SK-N-SH (cell line): ENCODE data around the gene HLTF. TPM values are rescaled to one million over a fixed set of nuclear protein-coding genes. Genes with fewer than 3 reads are reported as not detected.

Source experiments
- CTCF ChIA-PET: fragments of 300-600, 350-600 bp; formaldehyde crosslinking; extraction: SDS; loops from one replicate; lab custom pipeline; 2021; lab: Yijun Ruan, JAX
- POLR2A ChIA-PET: fragments of 350-600 bp; sonication (Branson Sonifier 250); formaldehyde crosslinking; extraction: SDS; loops from one replicate; lab custom pipeline; 2020; ENCODE audit warnings: antibody characterized with exemption, inconsistent platforms; lab: Yijun Ruan, JAX
- DNase-seq: peaks from one replicate; pipeline ENCODE4 v3.0.0; 2012
- H2AFZ ChIP-seq: fragments of 200-600 bp; sonication (generic); 2 replicates; pipeline ENCODE4 v1.8.1; 2016; ENCODE audit warnings: antibody characterized with exemption, mild to moderate bottlenecking, low read depth
- H3F3A ChIP-seq: fragments of 200-600 bp; sonication (generic); replicated peaks from 2 replicates; pipeline ENCODE3; 2016; ENCODE audit warnings: antibody characterized with exemption, mild to moderate bottlenecking; ENCODE audit not compliant: insufficient read depth
- H3K27ac ChIP-seq, 2 experiments: fragments of 200-500 bp in 1 of 2; fragments of 200-600 bp in 1 of 2; sonication (Bioruptor generic) in 1 of 2; sonication (generic), shearing (Covaris generic) in 1 of 2; 2 replicates each; pipeline versions ENCODE4 v1.5.1 to v1.6.1; 2014 to 2016; ENCODE audit warnings: low read depth in 2 of 2, inconsistent platforms in 1 of 2, low read length in 1 of 2, mild to moderate bottlenecking in 1 of 2, mixed read lengths in 1 of 2
- H3K27me3 ChIP-seq: fragments of 200-600 bp; sonication (generic), shearing (Covaris generic); 2 replicates; pipeline ENCODE4 v1.6.1; 2016; ENCODE audit warnings: mixed run types; ENCODE audit not compliant: insufficient read depth
- H3K36me3 ChIP-seq, 2 experiments: fragments of 200-500 bp in 1 of 2; fragments of 200-600 bp in 1 of 2; sonication (Bioruptor generic) in 1 of 2; sonication (generic) in 1 of 2; replicated peaks in 1 of 2; 2 replicates each; pipeline versions ENCODE3 to v1.5.1; 2014 to 2016; ENCODE audit warnings: low read length in 1 of 2, mild to moderate bottlenecking in 1 of 2; ENCODE audit not compliant: insufficient read depth in 2 of 2, control insufficient read depth in 1 of 2
- H3K4me1 ChIP-seq, 2 experiments: fragments of 200-500 bp in 1 of 2; fragments of 200-600 bp in 1 of 2; sonication (Bioruptor generic) in 1 of 2; sonication (generic), shearing (Covaris generic) in 1 of 2; 2 replicates each; pipeline versions ENCODE4 v1.5.1 to v1.6.1; 2014 to 2016; ENCODE audit warnings: low read depth in 1 of 2, low read length in 1 of 2, mixed run types in 1 of 2; ENCODE audit not compliant: insufficient read depth in 2 of 2, control insufficient read depth in 1 of 2
- H3K4me2 ChIP-seq: fragments of 200-600 bp; sonication (generic), shearing (Covaris generic); 2 replicates; pipeline ENCODE4 v1.6.1; 2017; ENCODE audit warnings: mixed run types
- H3K4me3 ChIP-seq, 2 experiments: fragments of 200-500 bp in 1 of 2; fragments of 200-600 bp in 1 of 2; sonication (Bioruptor generic) in 1 of 2; sonication (generic), shearing (Covaris generic) in 1 of 2; 2 replicates each; pipeline versions ENCODE4 v1.5.1 to v1.8.1; 2014 to 2016; ENCODE audit warnings: low read depth in 2 of 2, inconsistent platforms in 1 of 2, low read length in 1 of 2, mild to moderate bottlenecking in 1 of 2, mixed read lengths in 1 of 2, moderate library complexity in 1 of 2
- H3K79me2 ChIP-seq: fragments of 200-600 bp; sonication (generic); 2 replicates; pipeline ENCODE4 v1.8.1; 2017; ENCODE audit warnings: mild to moderate bottlenecking; ENCODE audit not compliant: insufficient read depth
- H3K9ac ChIP-seq: fragments of 200-600 bp; sonication (generic); 2 replicates; pipeline ENCODE4 v1.6.1; 2017; ENCODE audit warnings: mixed run types
- H3K9me2 ChIP-seq: fragments of 200-600 bp; sonication (generic); 2 replicates; pipeline ENCODE4 v1.6.1; 2017; ENCODE audit warnings: mixed run types
- H3K9me3 ChIP-seq: fragments of 200-600 bp; sonication (generic); 2 replicates; pipeline ENCODE4 v1.6.1; 2017; ENCODE audit warnings: mixed run types, mild to moderate bottlenecking, moderate library complexity
- H4K20me1 ChIP-seq: fragments of 200-600 bp; sonication (generic); 2 replicates; pipeline ENCODE4 v1.6.1; 2017; ENCODE audit warnings: mild to moderate bottlenecking, mixed run types; ENCODE audit not compliant: insufficient read depth
- CHD2 ChIP-seq: fragments of 150-350 bp; IDR thresholded peaks from 2 replicates; pipeline ENCODE4 v1.6.1; 2018; ENCODE audit warnings: low read length; ENCODE audit not compliant: partially characterized antibody
- FOXM1 ChIP-seq: IDR thresholded peaks from 2 replicates; pipeline ENCODE4 v1.4.0; 2012; ENCODE audit warnings: low read depth, mild to moderate bottlenecking
- GABPA ChIP-seq: IDR thresholded peaks from 2 replicates; pipeline ENCODE4 v1.4.0; 2012; ENCODE audit warnings: low read depth, mild to moderate bottlenecking
- GATA2 ChIP-seq: sonication (generic); formaldehyde crosslinking; IDR thresholded peaks from 2 replicates; pipeline ENCODE4 v1.5.0; 2020; ENCODE audit warnings: mild to moderate bottlenecking, missing genetic modification reagents
- IRF3 ChIP-seq: fragments of 150-350 bp; IDR thresholded peaks from 2 replicates; pipeline ENCODE4 v1.6.1; 2016; ENCODE audit warnings: mild to moderate bottlenecking, low read depth, low read length
- MEF2A ChIP-seq: IDR thresholded peaks from 2 replicates; pipeline ENCODE4 v1.4.0; 2012; ENCODE audit warnings: low read depth, borderline replicate concordance
- MXI1 ChIP-seq: IDR thresholded peaks from 2 replicates; pipeline ENCODE4 v1.6.1; 2012; ENCODE audit warnings: mild to moderate bottlenecking, low read depth, low read length, improper control_type of control experiment
- NFIC ChIP-seq: IDR thresholded peaks from 2 replicates; pipeline ENCODE4 v1.4.0; 2012; ENCODE audit warnings: borderline replicate concordance
- NRF1 ChIP-seq: IDR thresholded peaks from 2 replicates; pipeline ENCODE4 v1.6.1; 2012; ENCODE audit warnings: low read depth, mild to moderate bottlenecking, low read length
- PBX3 ChIP-seq: IDR thresholded peaks from 2 replicates; pipeline ENCODE4; 2012
- RAD21 ChIP-seq: IDR thresholded peaks from 2 replicates; pipeline ENCODE4 v1.6.1; 2012; ENCODE audit warnings: mild to moderate bottlenecking, low read length
- RCOR1 ChIP-seq: fragments of 150-350 bp; IDR thresholded peaks from 2 replicates; pipeline ENCODE4 v1.6.1; 2017; ENCODE audit warnings: antibody characterized with exemption, low read length
- RXRA ChIP-seq: IDR thresholded peaks from 2 replicates; pipeline ENCODE4 v1.4.0; 2012; ENCODE audit warnings: low read depth, mild to moderate bottlenecking, borderline replicate concordance
- SIN3A ChIP-seq: IDR thresholded peaks from 2 replicates; pipeline ENCODE4 v1.6.1; 2012; ENCODE audit warnings: low read depth, mild to moderate bottlenecking, low read length, moderate library complexity, borderline replicate concordance
- TAF1 ChIP-seq: IDR thresholded peaks from 2 replicates; pipeline ENCODE4 v1.6.1; 2012; ENCODE audit warnings: low read depth, mild to moderate bottlenecking, low read length, moderate library complexity, borderline replicate concordance
- TCF12 ChIP-seq: IDR thresholded peaks from 2 replicates; pipeline ENCODE4 v1.4.0; 2012
- USF1 ChIP-seq: IDR thresholded peaks from 2 replicates; pipeline ENCODE4 v1.4.0; 2012; ENCODE audit warnings: low read depth, borderline replicate concordance
- WGBS: methylation state at CpG from one replicate; pipeline ENCODE4 v1.1.6; 2017; ENCODE audit warnings: low lambda C conversion rate; 5-methylcytosine and 5-hydroxymethylcytosine counted together
- polyA plus RNA-seq, 3 experiments: library from polyadenylated mRNA; depleted of rRNA; stranded (reverse); fragments of >200 nt; gene quantifications; 2 replicates each; pipeline ENCODE4 v1.2.3, GENCODE V29; 2012

Gene HLTF
- polyA plus RNA-seq, 1 of the 3 experiments (the other 2 are of a cell fraction): 10.1 TPM

- TF ChIP-seq USF1: no peak
Measured at GRCh38 chr3:149077628-149078027, 8.7 kb downstream of the HLTF start (continued).

DNA sequence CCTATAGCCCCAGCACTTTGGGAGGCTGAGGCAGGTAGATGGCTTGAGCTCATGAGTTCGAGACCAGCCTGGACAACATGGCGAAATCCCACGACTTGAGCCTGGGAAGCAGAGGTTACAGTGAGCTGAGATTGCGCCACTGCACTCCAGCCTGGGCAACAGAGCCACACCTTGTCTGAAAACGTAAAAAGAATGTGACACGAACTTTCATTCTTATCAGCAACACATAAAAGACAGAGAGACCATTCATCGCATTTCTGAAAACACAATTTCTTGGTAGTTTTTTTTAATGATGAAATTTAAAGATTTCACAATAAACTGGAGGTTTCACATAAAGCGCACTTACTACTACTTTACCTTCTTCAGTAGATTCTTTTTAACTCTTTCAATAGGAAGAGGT is 18.4 kb downstream of the HLTF start:
- Histone ChIP-seq H3K36me3 (peaks cover 57 to 87% of the 10 kb centered on the region in 2 experiments), H2AFZ (no peak overlapping the region), H3K4me1 (no peaks in the 10 kb centered on the region), H4K20me1 (no peaks in the 10 kb centered on the region), H3K4me3 (no peak overlapping the region), H3K27ac (no peak overlapping the region), H3K9me3 (no peaks in the 10 kb centered on the region), H3F3A (no peaks in the 10 kb centered on the region), H3K9ac (no peak overlapping the region), H3K9me2 (no peaks in the 10 kb centered on the region), H3K27me3 (no peaks in the 10 kb centered on the region), H3K4me2 (no peak overlapping the region), H3K79me2 (no peaks in the 10 kb centered on the region)
- POLR2A ChIA-PET: no interaction called here
- CTCF ChIA-PET: no interaction called here
- TF ChIP-seq RCOR1 (no peak), GATA2 (CRISPR knock-in tag) (no peak), NFIC (no peak), NRF1 (no peak), RAD21 (no peak), FOXM1 (no peak), MEF2A (no peak), MXI1 (no peak), TAF1 (no peak)
- no peak for DNase-seq
- WGBS: 96% methylated on average over 8 of the region's 8 CpGs

DNA sequence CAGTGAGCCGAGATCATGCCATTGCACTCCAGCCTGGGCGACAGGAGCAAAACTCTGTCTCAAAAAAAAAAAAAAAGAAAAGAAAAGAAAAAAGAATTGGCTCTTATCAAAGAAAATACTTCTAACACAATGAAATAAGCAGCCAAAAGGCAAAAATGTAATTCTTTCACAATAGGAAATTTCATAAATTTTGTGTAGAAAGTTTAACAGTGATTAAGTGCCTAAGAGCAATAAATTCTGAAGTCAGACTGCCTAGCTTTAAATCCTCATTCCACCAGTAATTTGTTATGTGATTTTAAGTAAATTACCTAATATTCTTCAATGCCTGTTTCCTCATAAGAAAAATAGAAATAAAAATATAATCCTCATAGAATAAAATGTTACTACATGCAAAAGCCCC is 24.6 kb downstream of the HLTF start:
- Histone ChIP-seq H3F3A (peaks cover 5% of the 10 kb centered on the region), H3K9me3 (no peaks in the 10 kb centered on the region), H3K79me2 (no peaks in the 10 kb centered on the region), H3K4me1 (no peaks in the 10 kb centered on the region), H3K36me3 (peaks cover 52 to 78% of the 10 kb centered on the region in 2 experiments), H3K9ac (no peak overlapping the region), H3K27ac (no peak overlapping the region), H3K4me2 (no peak overlapping the region), H4K20me1 (no peaks in the 10 kb centered on the region), H3K4me3 (no peak overlapping the region), H3K27me3 (no peaks in the 10 kb centered on the region), H2AFZ (no peak overlapping the region), H3K9me2 (no peaks in the 10 kb centered on the region)
- POLR2A ChIA-PET: no interaction called here
- 91% methylated on average over 2 of the region's 2 CpGs for WGBS
- no peak for TF ChIP-seq GABPA
- no peak for TF ChIP-seq GATA2 (CRISPR knock-in tag)
- no peak for TF ChIP-seq RXRA
- TF ChIP-seq CHD2: no peak
- TF ChIP-seq IRF3: no peak
- no peak for TF ChIP-seq TCF12
- no peak for TF ChIP-seq TAF1
- no peak for TF ChIP-seq PBX3
- no peak for TF ChIP-seq SIN3A
- TF ChIP-seq, all 33 proteins: peak for 0
- DNase-seq: no peak
- CTCF ChIA-PET: interaction anchor here (1.3 kb wide), 1 partner anchor 9 kb away, joined by 3 read pairs; no protein-coding TSS in a partner anchor
